SH-SY5Y (cell line): ENCODE data around the gene CDH15.

Experiments
- GATA2 ChIP-seq: IDR thresholded peaks from 2 replicates; pipeline ENCODE4 v1.6.1; 2011; ENCODE audit warnings: mild to moderate bottlenecking, low read depth, low read length
- GATA3 ChIP-seq: IDR thresholded peaks from 2 replicates; pipeline ENCODE4 v1.6.1; 2011; ENCODE audit warnings: low read depth, mild to moderate bottlenecking, low read length, moderate library complexity

- no peak for TF ChIP-seq GATA3
- TF ChIP-seq GATA2 = no peak
These were observed 13.6 kb downstream of the CDH15 start for GRCh38 chr16:89184933-89185794.
